Right ventricle myocardium superior (tissue), 1 donor: ENCODE results near the gene SENP2. TPM values are rescaled to one million over a fixed set of nuclear protein-coding genes. Genes with fewer than 3 reads are reported as not detected.
"Not testable (repeated sequence)": the region's sequence is repeated elsewhere in the genome, so short reads cannot be mapped to it uniquely, and the experiment has no call there.

Source experiments
- ATAC-seq: fragments of 200-7000 bp; cut with Tn5 transposase; one replicate; pipeline ENCODE4 v1.9.1; 2020; ENCODE audit warnings: mild to moderate bottlenecking; ENCODE audit not compliant: poor library complexity
- DNase-seq: peaks from one replicate; pipeline ENCODE4 v3.0.0-alpha.2; 2020
- intact Hi-C: fragments of 100-400 bp; cut with DNase I; formaldehyde crosslinking; loops from one replicate; pipeline ENCODE4 v1.11.2; 2022
- total RNA-seq: library from RNA; stranded (reverse); fragmentation: NEBNext Ultra II Directional; extraction: Animal tissue kit (Norgen Biotek cat#: 25700); gene quantifications from one replicate; pipeline ENCODE4 v1.2.1, GENCODE V29; 2021
- donor health status: DM: no; HTN: yes; CAD: no; lungs with severe emphysema.

SENP2 gene
- total RNA-seq, 1 donor from 2014 or later: 27.0 TPM

DNA sequence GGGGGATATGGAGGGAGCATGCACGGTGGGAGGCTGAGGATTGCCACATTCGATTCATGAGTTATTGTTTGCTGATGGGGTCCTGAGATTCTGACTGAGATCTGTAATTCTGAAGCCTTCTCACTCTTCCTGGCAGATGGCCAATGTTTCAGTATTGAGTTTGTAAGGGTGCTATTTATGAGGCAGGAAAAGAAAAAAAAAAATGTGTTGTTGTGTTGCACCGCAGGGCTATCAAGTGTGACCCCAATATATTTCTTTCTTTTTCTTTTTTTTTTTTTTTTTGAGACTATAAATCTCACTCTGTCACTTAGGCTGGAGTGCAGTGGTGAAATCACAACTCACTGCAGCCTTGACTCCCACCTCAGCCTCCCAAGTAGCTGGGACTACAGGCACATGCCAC, 3.2 kb upstream of the SENP2 start:
- DNase-seq (no peak), ATAC-seq (no peak)
- intact Hi-C loops: no loop called here

- DNase-seq (no peak), ATAC-seq (no peak)
- intact Hi-C loops: no loop called here
Observed at GRCh38 chr3:185583925-185584324, 2.2 kb upstream of the SENP2 start.

DNA sequence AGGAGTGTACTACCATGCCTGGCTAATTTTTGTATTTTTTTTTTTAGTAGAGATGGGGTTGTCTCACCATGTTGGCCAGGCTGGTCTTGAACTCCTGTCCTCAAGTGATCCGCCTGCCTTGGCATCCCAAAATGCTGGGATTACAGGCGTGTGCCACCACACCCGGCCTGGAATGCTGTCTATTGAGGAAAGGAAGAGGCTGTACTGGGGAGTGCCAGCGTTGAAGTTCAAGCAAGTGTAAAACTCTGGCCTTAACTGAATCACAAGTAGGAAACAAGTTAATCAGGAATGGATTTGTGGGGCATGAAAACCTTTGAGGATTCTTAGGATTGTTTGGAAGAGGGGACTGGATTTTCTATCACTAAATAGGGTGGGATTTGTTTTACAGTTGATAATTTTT, 1.4 kb upstream of the SENP2 start:
- DNase-seq (no peak), ATAC-seq (no peak)
- intact Hi-C loops: no loop called here

DNA sequence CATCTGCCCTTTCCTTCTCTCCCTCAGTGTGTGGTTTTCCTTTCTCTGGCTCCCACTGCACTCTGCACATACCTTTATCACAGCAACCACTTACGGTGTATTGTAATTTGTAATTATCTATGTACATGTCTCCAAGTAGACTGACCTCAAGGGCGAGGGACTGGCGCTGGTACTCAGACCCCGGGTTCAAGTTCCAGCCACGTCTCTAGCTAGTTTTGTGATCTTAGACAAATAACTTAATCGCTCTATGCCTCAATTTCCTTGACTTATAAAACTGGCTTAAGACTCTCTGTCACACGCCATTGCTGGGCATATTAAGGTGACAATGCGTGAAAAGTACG, 607 bp upstream of the SENP2 start:
- ATAC-seq (no peak), DNase-seq (no peak)
- intact Hi-C loops: no loop called here

DNA sequence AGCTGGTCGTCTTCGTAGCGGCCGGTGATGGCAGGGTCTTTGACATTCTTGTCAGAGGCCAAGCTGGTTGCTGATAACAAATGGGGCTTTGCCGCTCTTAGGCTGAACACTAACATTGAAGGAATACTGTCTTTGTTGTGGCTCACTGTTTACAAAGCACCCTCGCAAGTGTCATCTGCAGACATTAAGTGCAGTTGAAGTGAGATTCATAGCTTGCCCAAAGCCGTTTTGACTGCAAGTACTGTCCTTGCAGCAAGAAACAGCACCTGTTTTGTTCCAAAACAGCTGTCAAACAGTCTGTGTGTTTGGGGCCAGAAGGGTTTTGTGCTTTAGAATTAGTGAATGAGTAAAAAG, 568 bp downstream of the SENP2 start:
- ATAC-seq: no peak
- DNase-seq: no peak
- intact Hi-C loops: no loop called here

DNA sequence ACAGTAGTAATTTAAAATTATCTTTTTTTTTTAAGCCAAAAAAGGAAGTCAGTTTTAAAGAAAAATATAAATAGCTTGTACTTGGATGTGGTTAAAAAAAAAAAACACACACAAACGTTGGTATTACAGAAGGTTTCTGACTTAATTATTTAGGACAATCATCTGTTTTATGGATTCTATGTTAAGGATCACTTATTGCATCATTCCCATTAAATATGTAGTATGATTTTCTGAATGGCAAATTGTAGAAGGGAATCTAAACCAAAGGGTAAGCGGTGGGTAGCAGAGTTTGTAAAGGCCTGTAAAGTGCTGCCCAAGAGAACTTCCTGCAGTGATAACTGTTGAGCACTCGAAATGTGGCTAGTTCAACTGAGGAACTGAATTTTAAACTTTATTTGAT, 8.0 kb downstream of the SENP2 start:
- no peak for ATAC-seq
- no peak for DNase-seq
- intact Hi-C loops: no loop called here

DNA sequence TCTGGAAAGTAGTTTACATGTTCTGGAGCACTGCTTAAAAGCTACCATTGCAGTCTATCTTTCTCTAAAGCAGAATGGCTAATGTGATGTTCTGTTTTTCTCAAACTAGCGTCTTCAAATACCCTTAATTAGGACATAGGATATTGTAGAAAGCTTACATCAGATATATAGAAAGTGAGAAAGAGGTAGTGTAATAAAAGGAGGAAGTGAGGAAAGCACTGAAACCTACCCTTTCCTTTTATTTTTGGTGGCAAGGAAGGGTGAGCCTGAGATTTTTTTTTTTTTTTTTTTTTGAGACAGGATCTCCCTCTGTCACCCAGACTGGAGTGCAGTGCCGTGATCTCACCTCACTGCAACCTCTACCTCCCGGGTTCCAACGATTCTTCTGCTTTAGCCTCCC, 9.4 kb downstream of the SENP2 start:
- ATAC-seq: no peak
- no peak for DNase-seq
- intact Hi-C loops: no loop called here

GRCh38 chr3:185605566-185605965, 19.5 kb downstream of the SENP2 start:
- ATAC-seq (no peak), DNase-seq (no peak)
- intact Hi-C loops: no loop called here

GRCh38 chr3:185606196-185606595, 20.1 kb downstream of the SENP2 start:
- ATAC-seq (no peak), DNase-seq (no peak)

DNA sequence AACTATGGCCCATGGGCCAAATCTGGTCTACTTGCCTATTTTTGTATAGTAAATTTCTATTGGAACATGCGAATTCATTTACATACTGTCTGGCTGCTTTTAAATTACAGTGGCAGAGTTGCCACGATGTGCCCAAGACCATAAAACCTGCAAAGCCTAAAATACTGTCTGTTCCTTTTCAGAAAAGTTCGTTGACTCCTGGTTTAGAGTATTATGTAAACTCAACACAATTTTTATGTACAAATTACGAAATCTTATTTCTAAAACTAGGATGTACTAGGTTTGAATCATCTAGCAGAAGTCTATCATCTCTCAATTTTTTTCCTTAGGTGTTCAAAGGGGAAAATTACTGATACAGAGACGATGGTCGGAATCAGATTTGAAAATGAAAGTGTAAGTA, 26.9 kb downstream of the SENP2 start:
- no peak for DNase-seq
- intact Hi-C loops: no loop called here
- ATAC-seq: no peak

More at GRCh38 chr3:185606196-185606595, 20.1 kb downstream of the SENP2 start:
- intact Hi-C loops: no loop called here

DNA sequence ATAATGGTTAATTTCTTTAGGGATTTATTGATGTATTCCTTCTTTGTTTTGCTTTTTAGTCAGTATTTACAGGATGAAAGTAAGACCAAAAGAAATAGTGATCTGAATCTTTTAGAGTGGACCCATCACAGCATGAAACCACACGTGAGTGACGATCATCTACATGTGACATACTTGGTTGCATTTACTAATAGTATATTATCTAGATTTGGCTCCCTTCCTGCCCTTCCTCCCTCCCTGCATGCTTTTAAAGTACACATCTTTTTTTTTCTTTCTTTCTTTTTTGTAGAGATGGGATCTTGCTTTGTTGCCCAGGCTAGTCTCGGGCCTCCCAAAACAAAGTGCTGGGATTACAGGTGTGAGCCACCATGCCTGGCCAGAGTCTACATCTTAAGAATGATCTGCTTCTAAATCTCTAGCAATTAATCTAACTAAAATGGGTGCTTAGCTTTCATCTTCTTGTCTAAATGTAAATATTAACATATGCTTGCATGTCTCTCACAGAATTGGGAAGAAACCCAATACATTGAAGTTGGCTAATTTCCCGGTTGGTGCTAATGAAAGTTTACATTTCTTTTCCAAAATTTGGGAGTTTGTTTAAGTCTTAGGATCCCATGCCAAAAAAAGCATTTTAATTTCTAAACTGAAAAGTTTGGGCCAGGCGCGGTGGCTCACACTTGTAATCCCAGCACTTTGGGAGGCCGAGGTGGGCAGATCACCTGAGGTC, 38.0 kb downstream of the SENP2 start:
- no peak for ATAC-seq
- no peak for DNase-seq
- intact Hi-C loops: no loop called here

- ATAC-seq (no peak), DNase-seq (no peak)
- intact Hi-C loops: no loop called here
Observed at GRCh38 chr3:185625784-185626183, 39.7 kb downstream of the SENP2 start.

DNA sequence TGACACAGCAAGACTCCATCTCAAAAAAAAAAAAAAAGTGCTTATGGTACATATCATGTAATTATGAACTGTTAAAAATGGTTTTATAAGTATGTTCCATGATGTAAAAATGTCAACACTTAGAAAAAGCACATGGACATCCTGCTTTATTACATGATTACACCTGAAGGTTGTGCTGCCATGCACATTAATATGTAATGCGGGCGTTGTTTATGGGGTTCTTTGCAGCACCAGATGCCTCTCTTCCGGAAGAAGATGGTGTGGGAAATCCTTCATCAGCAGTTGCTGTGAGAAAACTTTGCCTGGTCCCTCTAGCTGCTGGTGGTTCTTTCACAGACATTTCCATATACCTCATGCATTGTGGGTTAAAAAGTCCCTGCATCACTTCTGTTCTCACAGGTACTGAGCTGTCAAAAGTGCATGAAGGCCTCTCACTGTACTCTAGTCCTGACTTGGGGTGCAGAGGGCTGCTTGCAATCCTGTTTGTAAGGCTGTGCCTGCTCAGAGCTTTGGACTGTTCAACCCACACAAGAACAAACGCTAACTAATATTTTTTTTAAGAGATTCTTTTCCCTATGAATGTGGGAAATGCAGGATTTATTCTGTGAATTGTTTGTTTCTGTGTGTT, 43.6 kb downstream of the SENP2 start:
- ATAC-seq (no peak), DNase-seq (no peak)
- intact Hi-C loops: no loop called here

- intact Hi-C loops: no loop called here
- DNase-seq (peak; percentile 84), ATAC-seq (peak; percentile 81)
Observed at GRCh38 chr3:185630182-185630622, 44.1 kb downstream of the SENP2 start.

- intact Hi-C loops: no loop called here
- DNase-seq (peak; percentile 36), ATAC-seq (peak; percentile 47)
Observed at GRCh38 chr3:185631108-185631507, 45.0 kb downstream of the SENP2 start.

DNA sequence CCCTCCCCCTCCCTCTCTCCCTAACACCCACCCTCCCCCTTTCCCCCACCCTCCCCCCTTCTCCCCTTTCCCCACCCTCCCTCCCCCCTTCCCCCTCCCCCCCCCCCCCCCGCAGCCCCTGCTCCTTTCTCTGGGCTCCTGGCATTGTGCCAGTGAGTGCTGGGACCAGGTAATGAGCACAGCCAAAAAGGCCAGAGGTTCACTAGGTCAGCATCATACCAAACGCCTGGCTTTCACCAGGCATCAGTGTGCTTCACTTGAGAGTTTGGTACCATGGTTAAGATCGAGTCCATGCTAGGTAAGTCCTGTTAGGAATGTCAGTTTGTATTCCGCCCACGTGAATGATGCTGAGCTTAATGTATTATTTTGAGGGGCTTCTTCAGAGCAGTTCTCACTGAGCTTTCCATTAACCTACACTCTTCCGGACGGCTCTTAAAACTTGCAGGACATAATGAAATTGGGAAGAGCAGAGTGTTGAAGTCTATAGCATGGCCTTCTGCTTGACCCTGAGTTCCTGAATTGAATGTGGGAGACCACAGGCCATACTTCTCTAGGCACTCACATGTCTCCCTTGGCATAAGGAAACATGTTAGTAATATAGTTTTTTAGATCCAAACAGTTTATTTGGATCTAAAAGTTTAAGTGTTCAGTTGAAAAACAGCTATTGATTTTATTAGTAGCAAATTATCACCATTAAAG, 45.6 kb downstream of the SENP2 start:
- ATAC-seq (no peak), DNase-seq (peak; percentile 35)
- intact Hi-C loops: no loop called here

- ATAC-seq (no peak), DNase-seq (no peak)
- intact Hi-C loops: no loop called here
Observed at GRCh38 chr3:185632996-185633395, 46.9 kb downstream of the SENP2 start.

DNA sequence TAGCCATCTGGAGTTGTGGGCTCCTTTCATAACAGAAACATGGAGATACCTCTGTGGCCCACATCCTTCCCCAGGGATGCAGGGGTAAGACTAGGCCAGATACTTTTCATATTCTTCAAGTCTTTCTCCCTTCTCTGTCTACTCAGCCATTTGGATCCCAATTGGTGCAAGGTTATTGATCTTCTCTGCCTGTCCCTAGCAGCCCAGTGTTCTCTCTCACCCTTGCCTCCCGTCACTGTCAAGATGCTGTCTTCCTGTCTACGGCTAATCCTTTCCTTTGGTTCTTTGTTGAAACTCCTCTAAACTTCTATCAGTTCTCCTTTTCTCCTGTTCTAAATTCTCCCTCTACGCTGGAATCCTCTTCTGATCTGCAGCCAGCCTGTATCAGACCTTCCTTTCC, 51.3 kb downstream of the SENP2 start:
- intact Hi-C loops: no loop called here
- DNase-seq: no peak
- no peak for ATAC-seq

- ATAC-seq, intact Hi-C loops: not testable (repeated sequence)
Observed at GRCh38 chr3:185638651-185639050, 52.6 kb downstream of the SENP2 start.

GRCh38 chr3:185639632-185640206, 53.6 kb downstream of the SENP2 start:
- intact Hi-C loops: no loop called here
- DNase-seq (no peak), ATAC-seq (no peak)

More at GRCh38 chr3:185638651-185639050, 52.6 kb downstream of the SENP2 start:
- DNase-seq: not testable (repeated sequence)
